ENCODE results near the gene MFSD6. TPM values are rescaled to one million over a fixed set of nuclear protein-coding genes. Genes with fewer than 3 reads are reported as not detected.

Gene MFSD6
- total RNA-seq, 1 donor from 2014 or later, result 0.37 TPM

GRCh38 chr2:190499273-190499672 is 91.1 kb downstream of the MFSD6 start:
- TF ChIP-seq EZH2phosphoT487 (IDR thresholded peaks at IDR 0.05) (no peak), EZH2 (IDR thresholded peaks at IDR 0.05) (no peak), CTCF (IDR thresholded peaks at IDR 0.05) (no peak)
- no peaks in the 10 kb centered on the region for H3K27me3 ChIP-seq
- no peak overlapping the region for H3K4me3 Mint-ChIP-seq

GRCh38 chr2:190500054-190500502 is 91.9 kb downstream of the MFSD6 start:
- Histone ChIP-seq H3K9ac (no peak overlapping the region), H3K9me3 (ENCODE audit: low read depth) (no peaks in the 10 kb centered on the region), H3K79me2 (ENCODE audit: low read depth) (no peaks in the 10 kb centered on the region), H4K20me1 (ENCODE audit: low read depth) (no peaks in the 10 kb centered on the region), H3K4me2 (no peak overlapping the region), H3K36me3 (no peaks in the 10 kb centered on the region), H3K27me3 (no peaks in the 10 kb centered on the region), H3K4me3 (no peak overlapping the region), H3F3A (ENCODE audit: low read depth) (no peaks in the 10 kb centered on the region), H3K4me1 (peaks cover 2% of the 10 kb centered on the region), H3K27ac (no peak overlapping the region), H2AFZ (replicated peaks) (no peak overlapping the region)
- H3K27me3 Mint-ChIP-seq (ENCODE audit: insufficient read depth, low read depth), result no peaks in the 10 kb centered on the region
- no peak overlapping the region for H3K27ac Mint-ChIP-seq
- no peak overlapping the region for H3K4me3 Mint-ChIP-seq
- H3K36me3 Mint-ChIP-seq, result no peaks in the 10 kb centered on the region
- no peak for DNase-seq (ENCODE audit: low spot score)
- no peaks in the 10 kb centered on the region for H3K9me3 Mint-ChIP-seq
- TF ChIP-seq EZH2phosphoT487 (IDR thresholded peaks at IDR 0.05), result no peak
- H3K4me1 Mint-ChIP-seq, result peaks cover 10% of the 10 kb centered on the region

More at GRCh38 chr2:190499273-190499672, 91.1 kb downstream of the MFSD6 start:
- Mint-ChIP-seq H3K27me3 (ENCODE audit: insufficient read depth, low read depth) (no peaks in the 10 kb centered on the region), H3K27ac (no peak overlapping the region), H3K36me3 (no peaks in the 10 kb centered on the region), H3K9me3 (no peaks in the 10 kb centered on the region), H3K4me1 (peaks cover 10% of the 10 kb centered on the region)
- Histone ChIP-seq H3F3A (ENCODE audit: low read depth) (no peaks in the 10 kb centered on the region), H4K20me1 (ENCODE audit: low read depth) (no peaks in the 10 kb centered on the region), H3K9ac (no peak overlapping the region), H3K79me2 (ENCODE audit: low read depth) (no peaks in the 10 kb centered on the region), H3K27ac (no peak overlapping the region), H3K36me3 (no peaks in the 10 kb centered on the region), H3K9me3 (ENCODE audit: low read depth) (no peaks in the 10 kb centered on the region), H3K4me1 (peaks cover 2% of the 10 kb centered on the region), H2AFZ (replicated peaks) (no peak overlapping the region), H3K4me3 (no peak overlapping the region), H3K4me2 (no peak overlapping the region)
- no peak for DNase-seq (ENCODE audit: low spot score)

- Histone ChIP-seq H3K36me3 (no peaks in the 10 kb centered on the region), H3K4me1 (peaks cover 2% of the 10 kb centered on the region), H3K27me3 (no peaks in the 10 kb centered on the region), H3K27ac (no peak overlapping the region), H3K4me3 (no peak overlapping the region), H3K9ac (no peak overlapping the region), H3K4me2 (no peak overlapping the region), H3F3A (ENCODE audit: low read depth) (no peaks in the 10 kb centered on the region), H3K9me3 (ENCODE audit: low read depth) (no peaks in the 10 kb centered on the region), H3K79me2 (ENCODE audit: low read depth) (no peaks in the 10 kb centered on the region), H2AFZ (replicated peaks) (no peak overlapping the region), H4K20me1 (ENCODE audit: low read depth) (no peaks in the 10 kb centered on the region)
- H3K4me3 Mint-ChIP-seq, result no peak overlapping the region
- DNase-seq (ENCODE audit: low spot score), result no peak
- peaks cover 10% of the 10 kb centered on the region for H3K4me1 Mint-ChIP-seq
- H3K36me3 Mint-ChIP-seq, result no peaks in the 10 kb centered on the region
- H3K9me3 Mint-ChIP-seq, result no peaks in the 10 kb centered on the region
- no peak for TF ChIP-seq CTCF (IDR thresholded peaks at IDR 0.05)
- TF ChIP-seq EZH2 (IDR thresholded peaks at IDR 0.05), result no peak
- TF ChIP-seq EZH2phosphoT487 (IDR thresholded peaks at IDR 0.05), result no peak
- H3K27me3 Mint-ChIP-seq (ENCODE audit: insufficient read depth, low read depth), result peaks cover 2% of the 10 kb centered on the region
- H3K27ac Mint-ChIP-seq, result no peak overlapping the region
These were observed 93.1 kb downstream of the MFSD6 start for GRCh38 chr2:190501231-190501630.

- no peaks in the 10 kb centered on the region for H3K79me2 ChIP-seq (ENCODE audit: low read depth)
- H3K9me3 Mint-ChIP-seq, result no peaks in the 10 kb centered on the region
- H3K27ac Mint-ChIP-seq, result no peak overlapping the region
- H4K20me1 ChIP-seq (ENCODE audit: low read depth), result no peaks in the 10 kb centered on the region
- H3K27me3 ChIP-seq, result no peaks in the 10 kb centered on the region
- no peaks in the 10 kb centered on the region for H3K36me3 ChIP-seq
- no peaks in the 10 kb centered on the region for H3K9me3 ChIP-seq (ENCODE audit: low read depth)
- H3F3A ChIP-seq (ENCODE audit: low read depth), result no peaks in the 10 kb centered on the region
- no peak for DNase-seq (ENCODE audit: low spot score)
- H3K4me3 Mint-ChIP-seq, result no peak overlapping the region
- no peak for TF ChIP-seq EZH2phosphoT487 (IDR thresholded peaks at IDR 0.05)
- H2AFZ ChIP-seq (replicated peaks), result no peak overlapping the region
- no peak overlapping the region for H3K4me2 ChIP-seq
- peaks cover 2% of the 10 kb centered on the region for H3K4me1 ChIP-seq
- no peak overlapping the region for H3K9ac ChIP-seq
- H3K27ac ChIP-seq, result no peak overlapping the region
- H3K27me3 Mint-ChIP-seq (ENCODE audit: insufficient read depth, low read depth), result peaks cover 2% of the 10 kb centered on the region
- H3K36me3 Mint-ChIP-seq, result no peaks in the 10 kb centered on the region
- no peak overlapping the region for H3K4me3 ChIP-seq
- H3K4me1 Mint-ChIP-seq, result peaks cover 10% of the 10 kb centered on the region
These were observed 93.7 kb downstream of the MFSD6 start for GRCh38 chr2:190501702-190502407.
